Stimulated activated CD8-positive, alpha-beta memory T cell treated with anti-CD3 and anti-CD28 coated beads, Interleukin-2, amount 100 ng/mL, for 48 hours (primary cell): Measurements from ENCODE around the gene TRIO.

Experiments used
- DNase-seq, 2 donors: peaks; one replicate each; pipeline ENCODE4 v3.0.0-alpha.2; 2020; ENCODE audit warnings: low read depth in 2 of 2

TRIO gene

GRCh38 chr5:14225173-14225834, 82.2 kb downstream of the TRIO start:
- no peak for DNase-seq

GRCh38 chr5:14226149-14226548, 83.0 kb downstream of the TRIO start:
- DNase-seq: no peak

GRCh38 chr5:14226554-14226953, 83.4 kb downstream of the TRIO start:
- no peak for DNase-seq

- DNase-seq: no peak
Observed at GRCh38 chr5:14226992-14227391, 83.8 kb downstream of the TRIO start.

- no peak for DNase-seq
Observed at GRCh38 chr5:14227513-14227912, 84.4 kb downstream of the TRIO start.

GRCh38 chr5:14228219-14228618, 85.1 kb downstream of the TRIO start:
- no peak for DNase-seq

GRCh38 chr5:14229181-14229580, 86.0 kb downstream of the TRIO start:
- DNase-seq: no peak

- DNase-seq: no peak
Observed at GRCh38 chr5:14229734-14230133, 86.6 kb downstream of the TRIO start.

GRCh38 chr5:14231156-14231555, 88.0 kb downstream of the TRIO start:
- DNase-seq: no peak

- DNase-seq: no peak
Observed at GRCh38 chr5:14231890-14232289, 88.7 kb downstream of the TRIO start.

GRCh38 chr5:14234204-14234603, 91.1 kb downstream of the TRIO start:
- no peak for DNase-seq

- DNase-seq: no peak
Observed at GRCh38 chr5:14235872-14236271, 92.7 kb downstream of the TRIO start.

- DNase-seq: no peak
Observed at GRCh38 chr5:14236757-14237156, 93.6 kb downstream of the TRIO start.

GRCh38 chr5:14237317-14238086, 94.4 kb downstream of the TRIO start:
- DNase-seq: no peak

- no peak for DNase-seq
Observed at GRCh38 chr5:14238272-14238671, 95.1 kb downstream of the TRIO start.

- DNase-seq: no peak
Observed at GRCh38 chr5:14239404-14239803, 96.3 kb downstream of the TRIO start.

GRCh38 chr5:14239951-14240350, 96.8 kb downstream of the TRIO start:
- DNase-seq: no peak

- no peak for DNase-seq
Observed at GRCh38 chr5:14240359-14240758, 97.2 kb downstream of the TRIO start.

GRCh38 chr5:14241141-14241540, 98.0 kb downstream of the TRIO start:
- DNase-seq: no peak

GRCh38 chr5:14242447-14242846, 99.3 kb downstream of the TRIO start:
- DNase-seq: no peak

- DNase-seq: no peak
Observed at GRCh38 chr5:14242871-14243383, 99.8 kb downstream of the TRIO start.

GRCh38 chr5:14243766-14244165, 100.6 kb downstream of the TRIO start:
- DNase-seq: no peak

- DNase-seq: no peak
Observed at GRCh38 chr5:14244721-14245120, 101.6 kb downstream of the TRIO start.
